ENCODE data around the gene VCAN.

DNA sequence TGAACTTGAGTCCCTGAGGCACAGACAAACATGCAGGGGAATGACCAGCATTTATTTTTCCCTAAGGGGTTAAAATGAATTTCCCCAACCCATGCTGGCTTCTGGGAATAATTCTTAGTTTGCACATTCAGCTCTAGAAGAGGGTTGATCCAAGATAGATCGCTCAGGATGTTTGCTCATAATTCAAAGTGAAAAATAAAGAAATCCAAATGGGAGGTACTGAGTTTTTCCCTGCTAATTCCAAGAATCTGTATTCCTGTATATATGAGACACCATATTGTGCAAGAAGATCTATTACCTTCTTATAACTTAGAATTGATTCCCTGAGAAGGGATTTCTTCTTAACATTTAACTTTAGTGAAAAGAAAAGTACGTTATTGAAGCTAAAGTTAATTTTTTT is 96.2 kb downstream of the VCAN start:
- TF ChIP-seq CTCF (conservative IDR thresholded peaks at IDR 0.05 in 1 of 2, IDR thresholded peaks at IDR 0.05 in 1 of 2; ENCODE audit: extremely low read depth in 1 of 2, insufficient read depth in 1 of 2, low read depth in 1 of 2, low read length in 2 of 2), result no peak
- TF ChIP-seq EZH2 (IDR thresholded peaks at IDR 0.05; ENCODE audit: borderline replicate concordance, low read length), result no peak
